GM18498 (cell line): ENCODE measurements around the gene RGS12.

Source experiments
- ATAC-seq: cut with Tn5 transposase; IDR thresholded peaks from one replicate; pipeline ENCODE4 v1.9.1; 2021; ENCODE audit warnings: mild to moderate bottlenecking, moderate library complexity; ENCODE audit not compliant: unreplicated experiment

The RGS12 gene

GRCh38 chr4:3324093-3324815, 31.4 kb downstream of the RGS12 start:
- ATAC-seq, result no peak

GRCh38 chr4:3328814-3329663, 36.2 kb downstream of the RGS12 start:
- ATAC-seq, result no peak

GRCh38 chr4:3329887-3330286, 37.1 kb downstream of the RGS12 start:
- ATAC-seq, result no peak

DNA sequence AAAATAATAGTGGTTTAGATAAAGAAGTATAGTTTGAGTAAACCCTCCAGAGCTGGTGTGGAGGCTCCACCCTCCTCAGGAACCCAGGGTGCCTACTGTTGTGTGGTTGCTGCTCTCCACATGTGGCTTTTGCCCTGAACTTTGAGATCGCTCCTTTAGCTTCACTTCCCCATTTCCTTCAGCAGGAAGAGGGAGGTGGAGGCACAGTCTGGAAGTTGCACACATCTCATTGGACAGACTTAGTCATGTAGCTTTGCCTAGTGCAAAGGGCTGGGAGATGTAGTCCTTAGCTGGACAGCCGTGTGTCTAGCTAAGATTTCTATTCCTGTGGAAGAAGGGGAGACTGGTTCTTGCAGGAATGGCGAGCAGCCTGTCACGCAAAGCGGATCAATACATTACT, 37.9 kb downstream of the RGS12 start:
- no peak for ATAC-seq

GRCh38 chr4:3331511-3332394, 38.9 kb downstream of the RGS12 start:
- ATAC-seq, result no peak

- no peak for ATAC-seq
Measured at GRCh38 chr4:3332498-3332897, 39.7 kb downstream of the RGS12 start.

- ATAC-seq, result no peak
Measured at GRCh38 chr4:3334316-3334715, 41.5 kb downstream of the RGS12 start.

- ATAC-seq, result no peak
Measured at GRCh38 chr4:3335385-3335784, 42.6 kb downstream of the RGS12 start.

- no peak for ATAC-seq
Measured at GRCh38 chr4:3335982-3336381, 43.2 kb downstream of the RGS12 start.

DNA sequence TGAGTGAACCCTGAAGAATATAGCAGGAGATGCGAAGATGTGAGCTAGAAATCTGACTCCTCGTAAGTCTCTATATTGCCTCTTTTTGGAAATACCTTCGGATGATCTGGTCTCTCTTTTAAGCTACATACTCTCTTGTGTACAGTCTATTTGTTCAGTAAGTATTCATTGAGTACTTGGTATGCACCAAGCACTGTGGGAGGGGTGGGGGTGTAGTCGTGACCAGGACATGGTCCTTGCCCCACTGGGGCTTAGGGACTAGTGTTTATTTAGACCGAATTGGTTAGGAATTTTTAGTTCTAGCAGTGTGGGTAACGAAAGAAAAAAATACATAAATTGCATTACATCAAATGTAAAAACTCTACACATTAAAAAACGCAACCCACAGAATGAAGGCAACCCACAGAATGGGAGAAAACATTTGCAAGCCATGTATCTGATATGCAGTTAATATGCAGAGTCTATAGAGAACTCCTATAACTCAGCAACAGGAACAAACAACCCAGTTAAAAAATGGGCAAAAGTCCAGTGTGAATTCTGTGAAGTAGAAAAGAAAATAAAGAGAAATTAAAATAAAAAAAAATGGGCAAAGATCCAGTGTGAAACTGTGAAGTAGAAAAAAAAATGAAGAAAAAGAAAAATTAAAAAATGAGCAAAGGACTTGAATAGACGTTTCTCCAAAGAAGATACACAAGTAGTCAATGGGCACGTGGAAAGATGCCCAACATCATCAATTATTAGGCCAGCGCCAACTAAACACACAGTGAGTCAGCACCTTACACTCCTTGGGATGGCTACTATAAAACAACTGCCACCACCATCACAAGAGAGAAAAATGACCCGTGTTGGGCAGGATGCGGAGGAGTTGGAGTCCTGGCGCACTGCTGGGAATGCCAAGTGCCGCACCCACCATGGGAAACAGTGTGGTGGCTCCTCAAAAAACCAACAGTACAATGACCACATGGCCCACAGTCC, 43.8 kb downstream of the RGS12 start:
- no peak for ATAC-seq

DNA sequence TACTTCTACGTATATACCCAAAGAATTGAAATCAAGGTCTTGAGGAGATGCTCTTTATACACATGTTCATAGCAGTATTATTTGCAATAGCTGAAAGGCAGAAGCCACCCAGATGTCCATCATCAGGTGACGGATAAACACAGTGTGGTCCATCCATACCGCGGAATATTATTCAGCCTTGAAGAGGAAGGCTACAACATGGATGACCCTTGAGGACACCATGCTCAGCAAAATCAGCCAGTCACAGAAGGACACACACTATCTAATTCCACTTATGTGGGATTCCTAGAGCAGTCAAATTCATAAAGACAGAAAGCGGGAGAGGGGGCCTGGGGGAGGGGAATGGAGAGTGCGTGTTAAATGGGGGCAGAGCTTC, 44.5 kb downstream of the RGS12 start:
- no peak for ATAC-seq

GRCh38 chr4:3337811-3338210, 45.0 kb downstream of the RGS12 start:
- ATAC-seq, result no peak

- ATAC-seq, result no peak
Measured at GRCh38 chr4:3338321-3338838, 45.6 kb downstream of the RGS12 start.

DNA sequence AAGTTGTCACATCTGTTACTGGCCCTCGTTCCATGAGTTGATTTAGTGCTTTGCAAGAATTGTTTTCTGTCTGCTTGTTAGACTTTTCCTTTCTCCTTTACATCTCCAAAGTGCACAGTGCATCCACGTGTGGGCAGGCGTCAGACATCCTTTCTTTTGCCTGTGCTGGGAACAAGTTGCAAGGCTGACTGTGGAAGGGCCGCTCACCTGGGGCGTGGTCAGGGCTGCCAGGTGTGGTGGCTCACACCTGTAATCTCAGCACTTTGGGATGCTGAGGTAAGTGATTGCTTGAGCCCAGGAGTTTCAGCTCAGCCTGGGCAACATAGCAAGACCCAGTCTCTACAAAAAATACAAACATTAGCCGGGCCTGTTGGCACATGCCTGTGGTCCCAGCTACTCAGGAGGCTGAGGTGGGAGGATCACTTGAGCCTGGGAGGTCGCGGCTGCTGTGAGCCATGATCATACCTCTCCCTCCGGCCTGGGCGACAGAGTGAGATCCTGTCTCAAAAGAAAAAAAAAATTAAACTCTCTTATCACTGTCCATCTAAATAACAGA, 46.2 kb downstream of the RGS12 start:
- ATAC-seq, result no peak

DNA sequence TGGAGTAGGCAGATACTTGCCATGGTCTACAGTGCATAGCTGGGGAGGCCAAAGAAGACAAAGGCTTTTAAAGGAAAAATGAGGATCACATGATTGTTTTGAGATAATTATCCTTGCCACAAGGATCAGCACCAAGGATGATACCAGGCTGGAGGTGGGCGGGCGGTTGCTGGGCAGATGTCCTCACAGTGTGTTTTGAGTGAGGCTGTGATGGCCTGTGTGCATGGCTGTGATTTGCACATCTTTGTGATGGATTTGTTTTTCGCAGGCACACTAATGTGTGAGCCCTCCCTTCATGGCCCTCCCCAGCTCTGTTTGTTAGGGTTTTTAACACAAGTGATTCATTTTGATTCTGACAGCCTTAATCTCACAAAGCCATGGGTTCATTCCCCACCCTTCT, 46.8 kb downstream of the RGS12 start:
- no peak for ATAC-seq

DNA sequence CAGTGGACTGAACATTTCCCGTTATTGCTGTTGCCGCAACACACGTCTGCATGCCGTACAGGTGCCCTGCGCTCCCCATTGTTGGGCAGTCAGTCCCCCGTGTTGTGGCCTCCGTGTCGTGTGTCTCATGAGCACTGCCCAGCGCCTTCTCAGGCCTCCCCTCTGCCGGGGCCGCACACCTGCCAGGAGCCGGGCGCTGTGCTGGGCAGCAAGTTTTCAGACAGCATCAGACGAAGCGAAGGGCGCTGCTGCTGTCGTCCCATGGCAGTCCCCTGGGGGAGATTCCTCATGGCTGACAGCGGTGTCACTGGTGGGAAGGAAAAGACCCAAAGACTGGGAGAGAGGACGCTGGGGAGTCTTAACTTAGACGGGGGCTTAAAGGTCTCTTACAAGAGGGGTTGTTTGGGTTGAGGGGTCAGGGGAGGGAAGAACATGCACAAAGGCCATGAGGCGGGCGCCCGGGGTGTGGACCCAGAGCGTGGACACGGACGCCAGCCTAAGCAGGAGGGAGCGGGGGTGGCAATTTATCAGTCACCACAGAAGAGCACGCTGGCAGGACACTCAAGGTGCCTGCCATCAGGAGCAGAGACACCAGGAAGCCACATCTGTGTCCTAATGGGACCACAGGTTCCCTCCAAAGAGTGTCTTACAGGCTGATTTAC, 47.3 kb downstream of the RGS12 start:
- ATAC-seq, result no peak

DNA sequence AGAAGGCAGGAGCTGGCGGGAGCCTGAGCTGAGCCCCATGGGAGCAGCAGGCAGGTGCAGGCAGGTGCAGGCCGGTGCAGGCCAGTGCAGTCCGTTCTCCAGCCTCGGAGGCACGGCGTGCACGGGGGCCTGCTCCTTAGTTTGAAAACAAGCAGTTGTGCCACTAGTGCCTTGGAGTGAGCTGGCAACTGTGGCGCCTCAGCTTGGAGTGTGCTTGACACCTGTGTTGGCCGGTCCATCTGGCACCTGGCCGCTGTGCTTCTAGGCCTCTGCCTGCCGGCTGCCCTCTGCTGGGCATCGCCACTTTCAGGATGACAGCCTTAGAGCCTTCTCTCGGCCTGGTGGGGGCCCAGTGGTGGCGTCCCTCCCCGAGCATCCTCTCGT, 47.9 kb downstream of the RGS12 start:
- no peak for ATAC-seq

- no peak for ATAC-seq
Measured at GRCh38 chr4:3341760-3342159, 48.9 kb downstream of the RGS12 start.

DNA sequence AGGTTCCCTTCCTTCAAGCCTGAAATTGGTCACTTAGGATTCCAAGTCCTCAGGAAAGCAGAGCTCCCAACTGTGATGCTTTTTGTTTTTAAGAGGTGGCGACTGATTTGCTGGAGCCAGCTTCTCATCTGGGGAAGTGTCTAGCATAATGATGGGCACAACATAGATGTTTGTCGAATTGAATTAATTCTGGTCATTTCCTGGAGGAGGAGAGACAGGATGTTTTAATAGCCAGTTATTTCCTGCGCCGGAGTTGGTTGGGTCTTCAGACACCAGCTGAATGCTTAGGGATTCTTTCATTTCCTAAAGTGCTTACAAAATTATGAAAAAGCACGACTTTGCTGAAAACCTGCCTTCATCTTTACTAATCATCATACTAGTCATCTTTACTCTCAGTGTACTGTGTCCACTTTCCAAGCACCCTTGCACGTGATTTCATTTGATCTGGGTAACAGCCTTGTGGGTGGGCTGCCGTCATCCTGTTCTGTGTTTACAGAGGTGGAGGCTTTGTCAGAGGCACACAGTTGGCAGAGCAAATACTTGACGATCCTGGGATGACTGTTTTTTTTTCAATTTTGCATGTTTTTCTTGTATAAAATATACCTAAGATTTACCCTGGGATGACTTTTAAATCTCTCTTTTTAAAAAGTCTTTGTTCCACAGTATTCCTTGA, 49.5 kb downstream of the RGS12 start:
- ATAC-seq, result no peak
